ENCODE results near the gene AMACR.

Gene AMACR

DNA sequence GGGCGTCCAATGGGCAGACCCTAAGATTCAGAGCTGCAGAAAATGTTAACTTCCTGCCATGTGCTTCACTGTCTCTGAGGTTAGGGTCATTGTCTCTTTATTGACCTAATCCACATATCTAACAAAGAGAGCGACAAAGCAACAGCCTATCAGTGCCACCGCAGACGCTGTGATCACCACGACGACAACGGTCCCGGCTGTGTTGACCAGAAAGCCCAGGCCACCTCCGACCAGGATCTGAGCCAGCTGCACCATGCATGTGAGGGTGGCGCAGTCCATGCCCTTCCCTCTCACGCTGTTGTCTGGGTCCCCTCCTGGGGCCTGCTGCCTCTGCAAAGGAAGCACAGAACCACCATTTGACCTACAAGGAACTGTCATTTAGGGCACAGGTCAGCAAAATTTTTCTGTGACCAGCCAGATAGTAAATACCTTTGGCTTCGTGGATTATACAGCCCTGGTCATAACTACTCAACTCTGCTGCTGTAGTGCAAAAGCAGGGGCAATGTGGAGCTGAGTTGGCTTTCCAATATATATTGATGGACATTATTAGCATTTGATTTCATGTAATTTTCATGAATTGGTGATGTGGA is 63.2 kb downstream of the AMACR start:
- in situ Hi-C loops (cut with MboI; ENCODE audit: low pct_unique_long_range_greater_than_20kb, low sequenced_read_pairs, unreplicated experiment): no loop called here
- TF ChIP-seq, protein P1, sequence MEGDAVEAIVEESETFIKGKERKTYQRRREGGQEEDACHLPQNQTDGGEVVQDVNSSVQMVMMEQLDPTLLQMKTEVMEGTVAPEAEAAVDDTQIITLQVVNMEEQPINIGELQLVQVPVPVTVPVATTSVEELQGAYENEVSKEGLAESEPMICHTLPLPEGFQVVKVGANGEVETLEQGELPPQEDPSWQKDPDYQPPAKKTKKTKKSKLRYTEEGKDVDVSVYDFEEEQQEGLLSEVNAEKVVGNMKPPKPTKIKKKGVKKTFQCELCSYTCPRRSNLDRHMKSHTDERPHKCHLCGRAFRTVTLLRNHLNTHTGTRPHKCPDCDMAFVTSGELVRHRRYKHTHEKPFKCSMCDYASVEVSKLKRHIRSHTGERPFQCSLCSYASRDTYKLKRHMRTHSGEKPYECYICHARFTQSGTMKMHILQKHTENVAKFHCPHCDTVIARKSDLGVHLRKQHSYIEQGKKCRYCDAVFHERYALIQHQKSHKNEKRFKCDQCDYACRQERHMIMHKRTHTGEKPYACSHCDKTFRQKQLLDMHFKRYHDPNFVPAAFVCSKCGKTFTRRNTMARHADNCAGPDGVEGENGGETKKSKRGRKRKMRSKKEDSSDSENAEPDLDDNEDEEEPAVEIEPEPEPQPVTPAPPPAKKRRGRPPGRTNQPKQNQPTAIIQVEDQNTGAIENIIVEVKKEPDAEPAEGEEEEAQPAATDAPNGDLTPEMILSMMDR (IDR thresholded peaks at IDR 0.05; ENCODE audit: extremely low read depth, insufficient read depth, missing control alignments): no peak
- no peak for DNase-seq (ENCODE audit: low spot score)

DNA sequence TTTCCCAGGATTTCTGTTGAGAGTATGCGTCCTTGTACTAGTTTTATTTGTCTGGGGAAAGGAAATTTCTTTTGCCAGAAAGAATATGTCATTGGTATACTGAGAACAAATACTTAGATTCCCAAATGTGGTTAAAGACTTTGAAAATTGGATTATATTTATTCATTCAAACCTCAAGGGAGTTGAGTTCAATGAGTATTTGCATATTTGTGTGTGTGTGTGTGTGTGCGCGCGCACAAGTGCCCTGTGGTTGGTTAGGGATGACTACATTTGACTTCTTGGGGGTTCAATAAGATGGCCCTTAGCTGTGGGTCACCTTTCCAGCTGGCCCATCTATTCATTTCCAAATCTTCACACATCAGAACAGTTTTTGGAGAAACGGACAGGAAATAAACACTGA is 66.8 kb downstream of the AMACR start:
- no peak for DNase-seq (ENCODE audit: low spot score)
- TF ChIP-seq, protein P1 (IDR thresholded peaks at IDR 0.05; ENCODE audit: extremely low read depth, insufficient read depth, missing control alignments): no peak
- in situ Hi-C loops (cut with MboI; ENCODE audit: low pct_unique_long_range_greater_than_20kb, low sequenced_read_pairs, unreplicated experiment): no loop called here

DNA sequence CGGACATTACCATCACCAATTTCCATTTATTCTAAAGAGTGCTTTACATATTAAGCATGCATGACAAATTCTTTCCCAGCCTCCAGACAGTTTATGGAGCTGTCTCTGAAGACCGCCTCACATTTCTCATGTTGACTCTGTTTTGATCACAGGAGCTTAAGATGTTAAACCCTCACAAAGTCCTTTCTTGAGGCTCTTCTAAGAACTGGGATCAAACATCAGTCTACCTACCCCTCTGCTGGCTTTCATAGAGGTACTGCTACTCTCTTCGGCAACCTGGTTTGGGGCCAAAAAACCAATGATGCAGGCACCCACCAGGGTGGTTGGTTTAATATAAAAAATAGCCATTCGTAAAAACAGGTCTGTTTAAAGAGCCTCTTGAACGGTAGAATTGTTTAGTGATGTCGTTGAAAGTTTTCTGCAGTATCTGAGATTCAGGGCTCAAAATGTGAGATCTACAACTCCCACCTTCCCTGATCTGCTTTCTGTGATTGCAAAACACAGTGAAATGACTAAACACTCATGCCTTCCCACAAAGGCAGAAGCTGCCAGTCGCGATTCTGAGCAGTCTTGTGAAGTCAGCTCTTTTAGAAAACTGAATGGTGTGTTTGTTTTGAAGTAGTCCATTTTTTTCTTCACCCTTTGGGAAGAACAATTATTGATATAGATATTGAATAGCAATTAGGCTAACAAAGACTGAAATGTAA is 68.1 kb downstream of the AMACR start:
- in situ Hi-C loops (cut with MboI; ENCODE audit: low pct_unique_long_range_greater_than_20kb, low sequenced_read_pairs, unreplicated experiment): no loop called here
- no peak for DNase-seq (ENCODE audit: low spot score)
- TF ChIP-seq, protein P1 (IDR thresholded peaks at IDR 0.05; ENCODE audit: extremely low read depth, insufficient read depth, missing control alignments): no peak

DNA sequence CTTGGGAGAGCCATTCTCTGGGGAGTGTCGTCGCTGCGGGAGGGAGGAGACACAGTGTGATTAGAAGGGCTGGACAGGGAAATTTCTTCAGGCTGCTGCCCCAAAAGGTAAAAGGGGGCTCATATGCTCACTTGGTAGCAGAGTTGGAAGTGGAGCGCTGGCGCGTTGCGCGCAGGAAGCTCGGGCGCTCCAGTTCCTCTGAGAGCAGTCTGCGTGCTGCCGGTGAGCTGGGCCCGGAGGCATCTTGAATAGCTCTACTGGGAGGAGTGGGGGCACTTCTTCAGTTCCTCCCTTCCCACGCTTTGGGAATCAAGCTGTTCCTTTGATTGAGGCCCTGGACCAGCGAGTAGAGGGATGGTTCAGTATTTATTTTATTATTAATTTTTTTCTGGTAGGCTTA is 69.0 kb downstream of the AMACR start:
- no peak for DNase-seq (ENCODE audit: low spot score)
- in situ Hi-C loops (cut with MboI; ENCODE audit: low pct_unique_long_range_greater_than_20kb, low sequenced_read_pairs, unreplicated experiment): no loop called here
- TF ChIP-seq, protein P1 (IDR thresholded peaks at IDR 0.05; ENCODE audit: extremely low read depth, insufficient read depth, missing control alignments): no peak

DNA sequence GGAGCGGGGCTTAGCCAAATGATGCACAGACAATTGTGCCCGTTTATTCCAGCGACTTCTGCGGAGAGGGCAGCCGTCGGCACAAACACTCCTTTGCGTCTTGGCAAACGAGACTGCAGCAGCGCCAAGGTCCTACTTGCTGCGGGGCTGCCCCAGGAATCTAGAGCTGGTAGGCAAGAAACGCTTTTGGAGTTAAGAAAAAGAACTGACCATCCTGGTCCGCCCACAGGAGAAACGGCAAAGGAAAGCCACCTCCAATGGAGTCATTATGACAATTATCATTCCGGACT is 69.4 kb downstream of the AMACR start:
- TF ChIP-seq, protein P1 (IDR thresholded peaks at IDR 0.05; ENCODE audit: extremely low read depth, insufficient read depth, missing control alignments): no peak
- in situ Hi-C loops (cut with MboI; ENCODE audit: low pct_unique_long_range_greater_than_20kb, low sequenced_read_pairs, unreplicated experiment): no loop called here
- no peak for DNase-seq (ENCODE audit: low spot score)

DNA sequence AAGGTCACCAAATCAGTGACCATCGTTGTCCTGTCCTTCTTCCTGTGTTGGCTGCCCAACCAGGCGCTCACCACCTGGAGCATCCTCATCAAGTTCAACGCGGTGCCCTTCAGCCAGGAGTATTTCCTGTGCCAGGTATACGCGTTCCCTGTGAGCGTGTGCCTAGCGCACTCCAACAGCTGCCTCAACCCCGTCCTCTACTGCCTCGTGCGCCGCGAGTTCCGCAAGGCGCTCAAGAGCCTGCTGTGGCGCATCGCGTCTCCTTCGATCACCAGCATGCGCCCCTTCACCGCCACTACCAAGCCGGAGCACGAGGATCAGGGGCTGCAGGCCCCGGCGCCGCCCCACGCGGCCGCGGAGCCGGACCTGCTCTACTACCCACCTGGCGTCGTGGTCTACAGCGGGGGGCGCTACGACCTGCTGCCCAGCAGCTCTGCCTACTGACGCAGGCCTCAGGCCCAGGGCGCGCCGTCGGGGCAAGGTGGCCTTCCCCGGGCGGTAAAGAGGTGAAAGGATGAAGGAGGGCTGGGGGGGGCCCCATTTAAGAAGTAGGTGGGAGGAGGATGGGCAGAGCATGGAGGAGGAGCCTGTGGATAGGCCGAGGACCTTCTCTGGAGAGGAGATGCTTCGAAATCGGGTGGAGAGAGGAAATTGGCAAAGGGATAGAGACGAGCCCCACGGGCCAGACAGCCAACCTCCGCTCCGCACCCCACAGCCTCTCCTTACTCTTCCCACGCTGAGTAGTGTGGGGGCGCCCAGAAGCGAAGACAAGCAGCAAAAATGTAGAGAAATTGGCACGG is 69.9 kb downstream of the AMACR start:
- TF ChIP-seq, protein P1 (IDR thresholded peaks at IDR 0.05; ENCODE audit: extremely low read depth, insufficient read depth, missing control alignments): no peak
- in situ Hi-C loops (cut with MboI; ENCODE audit: low pct_unique_long_range_greater_than_20kb, low sequenced_read_pairs, unreplicated experiment): no loop called here
- DNase-seq (ENCODE audit: low spot score): no peak

Data from GM13977 (cell line).